NCI-H1930 (cell line): Measurements from ENCODE around the gene ARHGEF28.

Experiments used
- DNase-seq, 2 experiments: peaks; one replicate each; lab custom pipeline; 2025; lab: John Stamatoyannopoulos, UW

The ARHGEF28 gene

GRCh38 chr5:73654171-73654811 lies 28.3 kb downstream of the ARHGEF28 start:
- no peak for DNase-seq

GRCh38 chr5:73654819-73655318 lies 28.9 kb downstream of the ARHGEF28 start:
- DNase-seq: no peak

GRCh38 chr5:73655521-73656160 lies 29.6 kb downstream of the ARHGEF28 start:
- no peak for DNase-seq

- no peak for DNase-seq
Measured at GRCh38 chr5:73661753-73662152, 35.8 kb downstream of the ARHGEF28 start.

GRCh38 chr5:73663161-73663859 lies 37.3 kb downstream of the ARHGEF28 start:
- DNase-seq: no peak

- DNase-seq: no peak
Measured at GRCh38 chr5:73663860-73664240, 37.9 kb downstream of the ARHGEF28 start.

- no peak for DNase-seq
Measured at GRCh38 chr5:73664796-73665195, 38.8 kb downstream of the ARHGEF28 start.

GRCh38 chr5:73666891-73667290 lies 40.9 kb downstream of the ARHGEF28 start:
- no peak for DNase-seq

- no peak for DNase-seq
Measured at GRCh38 chr5:73668017-73668416, 42.0 kb downstream of the ARHGEF28 start.

- DNase-seq: no peak
Measured at GRCh38 chr5:73668486-73669111, 42.6 kb downstream of the ARHGEF28 start.

- DNase-seq: no peak
Measured at GRCh38 chr5:73670731-73671130, 44.7 kb downstream of the ARHGEF28 start.

- no peak for DNase-seq
Measured at GRCh38 chr5:73672132-73672531, 46.1 kb downstream of the ARHGEF28 start.

GRCh38 chr5:73673161-73673591 lies 47.2 kb downstream of the ARHGEF28 start:
- no peak for DNase-seq

GRCh38 chr5:73674669-73675004 lies 48.6 kb downstream of the ARHGEF28 start:
- DNase-seq: no peak

GRCh38 chr5:73678322-73678740 lies 52.3 kb downstream of the ARHGEF28 start:
- DNase-seq: no peak

GRCh38 chr5:73678807-73679206 lies 52.8 kb downstream of the ARHGEF28 start:
- no peak for DNase-seq

GRCh38 chr5:73682176-73682575 lies 56.2 kb downstream of the ARHGEF28 start:
- no peak for DNase-seq

GRCh38 chr5:73684691-73685090 lies 58.7 kb downstream of the ARHGEF28 start:
- DNase-seq: no peak

GRCh38 chr5:73686912-73687311 lies 60.9 kb downstream of the ARHGEF28 start:
- DNase-seq: no peak

- no peak for DNase-seq
Measured at GRCh38 chr5:73687357-73687756, 61.4 kb downstream of the ARHGEF28 start.

GRCh38 chr5:73690015-73690414 lies 64.0 kb downstream of the ARHGEF28 start:
- DNase-seq: no peak

GRCh38 chr5:73691302-73692080 lies 65.5 kb downstream of the ARHGEF28 start:
- DNase-seq: no peak
